HCT116 (cell line): ENCODE data around the gene TMEM209. TPM values are rescaled to one million over a fixed set of nuclear protein-coding genes. Genes with fewer than 3 reads are reported as not detected.

Experiments used
- ATAC-seq: fragments of 200-7000 bp; cut with Tn5 transposase; 2 replicates; pipeline ENCODE4 v1.9.1; 2020; ENCODE audit warnings: mild to moderate bottlenecking, moderate library complexity
- BruUV-seq: library from RNA; stranded (reverse); fragments of 400-500 nt; replicated peaks from 2 replicates; lab custom pipeline; 2021; lab: Mats Ljungman, UMichigan
- CTCF ChIA-PET: fragments of 300-600 bp; sonication (Branson Sonifier 250); formaldehyde crosslinking; loops from one replicate; lab custom pipeline; 2021; ENCODE audit warnings: antibody characterized with exemption; lab: Charles Lee
- POLR2A ChIA-PET: fragments of 300-600, 350-600 bp; sonication (Branson Sonifier 250); formaldehyde crosslinking; loops from one replicate; lab custom pipeline; 2021; ENCODE audit warnings: antibody characterized with exemption; lab: Charles Lee
- RAD21 ChIA-PET, 2 experiments: fragments of 300-600 bp; sonication (Branson Sonifier 250); formaldehyde crosslinking; loops; one replicate each; lab custom pipeline; 2023; ENCODE audit warnings: low total read pairs in 2 of 2; ENCODE audit not compliant: uncharacterized antibody in 2 of 2, unreplicated experiment in 2 of 2, low non-redundant PET in 1 of 2; lab: Charles Lee
- DNase-seq: peaks from one replicate; pipeline ENCODE4 v3.0.0-alpha.2; 2010; ENCODE audit warnings: low read depth, low spot score
- H2AFZ ChIP-seq: fragments of 200-600 bp; shearing (Covaris generic), sonication (generic); 2 replicates; pipeline ENCODE4 v1.6.1; 2017; ENCODE audit warnings: low read depth, mixed run types, mixed read lengths, antibody characterized with exemption, low read length; ENCODE audit not compliant: poor library complexity, severe bottlenecking
- H3K27ac ChIP-seq: 2 replicates; pipeline ENCODE4 v1.5.1; 2012; ENCODE audit warnings: low read depth, low read length
- H3K27me3 ChIP-seq: fragments of 200-600 bp; sonication (generic); 2 replicates; pipeline ENCODE4 v1.6.1; 2016; ENCODE audit warnings: mixed run types, low read length, mixed read lengths; ENCODE audit not compliant: insufficient read depth
- H3K36me3 ChIP-seq, 2 experiments: fragments of 200-500 bp in 1 of 2; fragments of 200-600 bp in 1 of 2; sonication (Bioruptor generic) in 1 of 2; sonication (generic) in 1 of 2; 2 replicates each; pipeline versions ENCODE4 v1.5.1 to v1.6.1; 2014 to 2016; ENCODE audit warnings: low read length in 2 of 2, inconsistent platforms in 1 of 2, mixed read lengths in 1 of 2, mixed run types in 1 of 2; ENCODE audit not compliant: insufficient read depth in 2 of 2, control insufficient read depth in 1 of 2
- H3K4me1 ChIP-seq, 2 experiments: fragments of 200-600 bp in 1 of 2; sonication (generic) in 1 of 2; 2 replicates each; pipeline versions ENCODE4 v1.5.1 to v1.6.1; 2012 to 2017; ENCODE audit warnings: low read length in 2 of 2, inconsistent platforms in 1 of 2, mild to moderate bottlenecking in 1 of 2, mixed read lengths in 1 of 2, mixed run types in 1 of 2, moderate library complexity in 1 of 2; ENCODE audit not compliant: insufficient read depth in 2 of 2, control insufficient read depth in 1 of 2
- H3K4me2 ChIP-seq: fragments of 200-600 bp; sonication (generic); 2 replicates; pipeline ENCODE4 v1.6.1; 2017; ENCODE audit warnings: mixed run types, low read length, mixed read lengths
- H3K4me3 ChIP-seq, 2 experiments: fragments of 200-600 bp in 1 of 2; sonication (generic) in 1 of 2; replicated peaks in 1 of 2; 2 replicates each; pipeline ENCODE4 v1.5.1; 2011 to 2016; ENCODE audit warnings: low read length in 2 of 2, control low read depth in 1 of 2, low read depth in 1 of 2, mild to moderate bottlenecking in 1 of 2, mixed read lengths in 1 of 2, mixed run types in 1 of 2
- H3K79me2 ChIP-seq: fragments of 200-600 bp; sonication (generic); 2 replicates; pipeline ENCODE4 v1.6.1; 2017; ENCODE audit warnings: mild to moderate bottlenecking, mixed run types, low read length, moderate library complexity, mixed read lengths; ENCODE audit not compliant: insufficient read depth
- H3K9ac ChIP-seq: fragments of 200-600 bp; sonication (generic); 2 replicates; pipeline ENCODE4 v1.6.1; 2016; ENCODE audit warnings: low read length, mixed read lengths
- H3K9me2 ChIP-seq: fragments of 200-600 bp; sonication (generic), shearing (Covaris generic); 2 replicates; pipeline ENCODE4 v1.6.1; 2017; ENCODE audit warnings: mixed run types, mild to moderate bottlenecking, moderate library complexity; ENCODE audit not compliant: insufficient read depth
- H3K9me3 ChIP-seq, 2 experiments: fragments of 200-500 bp in 1 of 2; fragments of 200-600 bp in 1 of 2; sonication (Bioruptor generic) in 1 of 2; sonication (generic) in 1 of 2; 2 replicates each; pipeline ENCODE4 v1.6.1; 2014 to 2017; ENCODE audit warnings: low read length in 2 of 2, mixed read lengths in 2 of 2, inconsistent platforms in 1 of 2, low read depth in 1 of 2, mild to moderate bottlenecking in 1 of 2, mixed run types in 1 of 2, moderate library complexity in 1 of 2; ENCODE audit not compliant: control insufficient read depth in 1 of 2, insufficient read depth in 1 of 2
- H4K20me1 ChIP-seq: fragments of 200-600 bp; sonication (generic), shearing (Covaris generic); 2 replicates; pipeline ENCODE4 v1.6.1; 2017; ENCODE audit warnings: mixed run types, mild to moderate bottlenecking, moderate library complexity; ENCODE audit not compliant: insufficient read depth
- CEBPB ChIP-seq: IDR thresholded peaks from 2 replicates; pipeline ENCODE4 v1.6.1; 2012; ENCODE audit warnings: low read depth
- ELF1 ChIP-seq: IDR thresholded peaks from 2 replicates; pipeline ENCODE4 v1.6.1; 2012; ENCODE audit warnings: low read depth, borderline replicate concordance
- FOSL1 ChIP-seq: IDR thresholded peaks from 2 replicates; pipeline ENCODE4 v1.6.1; 2012; ENCODE audit warnings: low read depth
- POLR2AphosphoS5 ChIP-seq: IDR thresholded peaks from 2 replicates; pipeline ENCODE4 v1.6.1; 2011; ENCODE audit warnings: mild to moderate bottlenecking, low read depth, low read length, moderate library complexity
- ZFX ChIP-seq: fragments of 450-650 bp; IDR thresholded peaks from 2 replicates; pipeline ENCODE4 v1.6.1; 2017
- intact Hi-C: fragments of 100-400 bp; cut with micrococcal nuclease; formaldehyde crosslinking; loops from 2 replicates; pipeline ENCODE4 v1.10.0; 2022
- total RNA-seq: library from RNA; stranded (reverse); gene quantifications from one replicate; pipeline ENCODE4 v1.2.1, GENCODE V29; 2021; ENCODE audit not compliant: unreplicated experiment
- TF ChIP-seq, protein P1 (sequence below), 3 experiments: fragments of 200-600 bp in 1 of 3; sonication (generic) in 1 of 3; IDR thresholded peaks in 2 of 3; conservative IDR thresholded peaks in 1 of 3; 2 replicates each; pipeline ENCODE4 v1.5.1; 2012 to 2017; ENCODE audit warnings: low read depth in 2 of 3, low read length in 2 of 3, antibody characterized with exemption in 1 of 3, borderline replicate concordance in 1 of 3, control low read depth in 1 of 3, mild to moderate bottlenecking in 1 of 3, mixed read lengths in 1 of 3, mixed run types in 1 of 3, moderate library complexity in 1 of 3; ENCODE audit not compliant: insufficient read depth in 1 of 3

Gene TMEM209
- total RNA-seq, 1 experiment from 2014 or later: 35.8 TPM

DNA sequence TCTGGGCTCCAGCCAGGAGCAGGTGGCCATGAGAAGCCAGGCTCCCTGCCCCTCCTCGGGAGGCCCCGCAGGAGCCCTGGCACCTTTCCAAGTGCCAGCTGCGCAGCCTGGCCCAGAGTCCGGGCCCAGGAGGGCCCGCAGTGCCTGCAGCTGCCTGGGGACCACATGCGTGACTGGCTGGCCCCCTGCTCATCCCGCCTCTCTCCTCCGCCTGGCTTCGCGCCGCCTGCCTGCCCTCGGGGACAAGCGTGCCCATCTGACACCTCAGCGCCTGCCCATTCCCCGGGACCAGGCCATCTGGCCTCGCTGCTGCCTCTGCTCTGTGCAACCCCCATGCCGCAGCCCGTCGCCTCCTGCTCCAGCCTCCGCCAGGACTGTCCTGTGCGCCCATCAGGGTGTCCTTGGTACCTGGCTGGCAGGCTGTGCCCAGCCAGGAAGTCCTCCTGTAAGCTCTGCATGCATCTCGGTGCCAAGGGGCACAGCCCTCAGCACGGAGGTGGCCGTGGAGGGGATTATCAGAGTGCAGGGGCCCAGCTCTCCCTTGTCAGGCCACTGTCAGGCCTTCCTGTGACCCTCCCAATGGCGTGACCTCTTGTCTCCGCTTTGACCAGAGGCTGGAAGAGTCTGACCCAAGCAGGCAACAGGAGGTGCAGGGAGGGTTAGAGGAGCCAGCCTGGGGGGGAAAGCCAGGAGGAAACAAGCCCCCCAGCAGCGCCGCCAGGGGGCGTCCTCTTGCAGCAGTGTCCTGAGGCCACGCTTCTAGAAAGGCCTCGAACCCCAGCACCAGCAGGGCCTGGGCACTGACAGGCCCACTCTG is 50.5 kb downstream of the TMEM209 start:
- ChIA-PET RAD21 (interaction anchor here in 1 of 2 experiments (0.6 kb wide), 1 partner anchor 526 kb away, joined by 5 read pairs; no protein-coding TSS in a partner anchor), CTCF (no interaction called here), POLR2A (no interaction called here)
- H4K20me1 ChIP-seq: no peaks in the 10 kb centered on the region
- no peak overlapping the region for H3K27ac ChIP-seq
- H3K9me3 ChIP-seq: no peaks in the 10 kb centered on the region
- H3K36me3 ChIP-seq: peaks cover 0 to 4% of the 10 kb centered on the region in 2 experiments; a peak in 1 of 4 replicates
- no peaks in the 10 kb centered on the region for H3K9me2 ChIP-seq
- H3K4me2 ChIP-seq: no peak overlapping the region
- intact Hi-C loops: loop anchor here (5.0 kb wide), 1 partner anchor 38 kb away; no protein-coding TSS in a partner anchor
- DNase-seq: no peak
- no peaks in the 10 kb centered on the region for H3K79me2 ChIP-seq
- no TSS peak for BruUV-seq
- H3K9ac ChIP-seq: no peak overlapping the region
- no peak overlapping the region for H3K4me3 ChIP-seq
- no peaks in the 10 kb centered on the region for H3K4me1 ChIP-seq
- TF ChIP-seq ZFX (no peak), POLR2AphosphoS5 (no peak), CEBPB (no peak), ELF1 (no peak), FOSL1 (no peak)
- TF ChIP-seq, protein P1, sequence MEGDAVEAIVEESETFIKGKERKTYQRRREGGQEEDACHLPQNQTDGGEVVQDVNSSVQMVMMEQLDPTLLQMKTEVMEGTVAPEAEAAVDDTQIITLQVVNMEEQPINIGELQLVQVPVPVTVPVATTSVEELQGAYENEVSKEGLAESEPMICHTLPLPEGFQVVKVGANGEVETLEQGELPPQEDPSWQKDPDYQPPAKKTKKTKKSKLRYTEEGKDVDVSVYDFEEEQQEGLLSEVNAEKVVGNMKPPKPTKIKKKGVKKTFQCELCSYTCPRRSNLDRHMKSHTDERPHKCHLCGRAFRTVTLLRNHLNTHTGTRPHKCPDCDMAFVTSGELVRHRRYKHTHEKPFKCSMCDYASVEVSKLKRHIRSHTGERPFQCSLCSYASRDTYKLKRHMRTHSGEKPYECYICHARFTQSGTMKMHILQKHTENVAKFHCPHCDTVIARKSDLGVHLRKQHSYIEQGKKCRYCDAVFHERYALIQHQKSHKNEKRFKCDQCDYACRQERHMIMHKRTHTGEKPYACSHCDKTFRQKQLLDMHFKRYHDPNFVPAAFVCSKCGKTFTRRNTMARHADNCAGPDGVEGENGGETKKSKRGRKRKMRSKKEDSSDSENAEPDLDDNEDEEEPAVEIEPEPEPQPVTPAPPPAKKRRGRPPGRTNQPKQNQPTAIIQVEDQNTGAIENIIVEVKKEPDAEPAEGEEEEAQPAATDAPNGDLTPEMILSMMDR (IDR thresholded peaks at IDR 0.05 in 2 of 3, conservative IDR thresholded peaks at IDR 0.05 in 1 of 3; ENCODE audit: borderline replicate concordance in 1 of 3, insufficient read depth in 1 of 3, low read depth in 2 of 3, low read length in 2 of 3): peak in 2 of 3 experiments; percentile 25 to 31; a peak in 1 of 6 replicates
- no peaks in the 10 kb centered on the region for H3K27me3 ChIP-seq
- H2AFZ ChIP-seq: no peak overlapping the region
- ATAC-seq: peak; percentile 42; the same call in 1 of the 2 replicates
